Pancreas (tissue), 10 donors: Measurements from ENCODE around the gene CCNYL1. TPM values are rescaled to one million over a fixed set of nuclear protein-coding genes. Genes with fewer than 3 reads are reported as not detected.

Experiments used
- ATAC-seq, 4 donors: fragments of 200-7000 bp; cut with Tn5 transposase; one replicate each; pipeline versions ENCODE4 v1.8.0 to v1.9.1; 2020; ENCODE audit warnings: mild to moderate bottlenecking in 4 of 4, moderate library complexity in 4 of 4
- DNase-seq, 6 donors: peaks; one replicate each; pipeline ENCODE4 v3.0.0-alpha.2; 2020
- FAIRE-seq: peaks from 2 replicates; lab custom pipeline; 2012; peaks lifted over from hg19 to GRCh38; lab: Jason Lieb, UNC
- H3K27ac ChIP-seq, 4 donors: fragments of 200-600 bp; sonication (generic); 1 replicate in 3 of 4; 2 replicates in 1 of 4; pipeline versions ENCODE4 v1.5.0 to v1.8.0; 2020
- H3K27me3 ChIP-seq, 4 donors: fragments of 200-600 bp; one replicate each; pipeline ENCODE4 v1.8.0; 2021
- H3K36me3 ChIP-seq, 3 donors: fragments of 200-600 bp; sonication (generic) in 1 of 3; one replicate each; pipeline versions ENCODE4 v1.5.0 to v1.8.0; 2020 to 2021
- H3K4me1 ChIP-seq, 3 donors: fragments of 200-600 bp; one replicate each; pipeline ENCODE4 v1.8.0; 2021
- H3K4me3 ChIP-seq, 4 donors: fragments of 200-600 bp; sonication (generic) in 2 of 4; one replicate each; pipeline versions ENCODE4 v1.5.0 to v1.8.0; 2020 to 2021
- H3K9me3 ChIP-seq, 4 donors: fragments of 200-600 bp; one replicate each; pipeline ENCODE4 v1.8.0; 2021
- WGBS, 2 donors: extraction: QIAGEN DNeasy Blood & Tissue Kit; methylation state at CpG; one replicate each; pipeline ENCODE4 v1.1.7; 2013; 5-methylcytosine and 5-hydroxymethylcytosine counted together
- intact Hi-C, 3 donors: fragments of 100-400 bp; cut with DNase I; formaldehyde crosslinking; loops; one replicate each; pipeline versions ENCODE4 v1.11.1 to v1.14.2; 2022
- polyA plus RNA-seq, 2 donors: library from polyadenylated mRNA; stranded (reverse); fragments of 200-250 nt; gene quantifications; one replicate each; pipeline ENCODE4 v1.2.3, GENCODE V29; 2013
- total RNA-seq, 6 donors: library from RNA; stranded (reverse); fragmentation: NEBNext Ultra II Directional in 4 of 6; extraction: Animal tissue kit (Norgen Biotek cat#: 25700) in 4 of 6; gene quantifications; one replicate each; pipeline versions ENCODE4 v1.2.1 to v1.2.4, GENCODE V29; 2021 to 2023
- TF ChIP-seq, protein P1 (sequence below), 4 donors: fragments of 200-600 bp; sonication (generic) in 3 of 4; IDR thresholded peaks; one replicate each; pipeline versions ENCODE4 v1.5.0 to v1.8.0; 2021; ENCODE audit warnings: antibody characterized with exemption in 4 of 4
- donor health status: healthy with polysubstance abuse.
- donor health status: DM: no; HTN: no; CAD: no; lungs with moderate emphysema.
- donor health status: DM: no; HTN: no; CAD: no.
- donor health status: control.
- donor health status: control.
- donor health status: Bipolar disorder and iron deficiency.
- donor health status: DM: yes; HTN: yes; CAD: no.
- donor health status: DM: no; HTN: no; CAD: no.
- donor health status: DM: no; HTN: no; CAD: no.
- donor health status: DM: yes; HTN: yes; CAD: no.

The CCNYL1 gene
- total and polyA plus RNA-seq, 8 donors, result 5.2 to 12.4 (median 10.7) TPM

DNA sequence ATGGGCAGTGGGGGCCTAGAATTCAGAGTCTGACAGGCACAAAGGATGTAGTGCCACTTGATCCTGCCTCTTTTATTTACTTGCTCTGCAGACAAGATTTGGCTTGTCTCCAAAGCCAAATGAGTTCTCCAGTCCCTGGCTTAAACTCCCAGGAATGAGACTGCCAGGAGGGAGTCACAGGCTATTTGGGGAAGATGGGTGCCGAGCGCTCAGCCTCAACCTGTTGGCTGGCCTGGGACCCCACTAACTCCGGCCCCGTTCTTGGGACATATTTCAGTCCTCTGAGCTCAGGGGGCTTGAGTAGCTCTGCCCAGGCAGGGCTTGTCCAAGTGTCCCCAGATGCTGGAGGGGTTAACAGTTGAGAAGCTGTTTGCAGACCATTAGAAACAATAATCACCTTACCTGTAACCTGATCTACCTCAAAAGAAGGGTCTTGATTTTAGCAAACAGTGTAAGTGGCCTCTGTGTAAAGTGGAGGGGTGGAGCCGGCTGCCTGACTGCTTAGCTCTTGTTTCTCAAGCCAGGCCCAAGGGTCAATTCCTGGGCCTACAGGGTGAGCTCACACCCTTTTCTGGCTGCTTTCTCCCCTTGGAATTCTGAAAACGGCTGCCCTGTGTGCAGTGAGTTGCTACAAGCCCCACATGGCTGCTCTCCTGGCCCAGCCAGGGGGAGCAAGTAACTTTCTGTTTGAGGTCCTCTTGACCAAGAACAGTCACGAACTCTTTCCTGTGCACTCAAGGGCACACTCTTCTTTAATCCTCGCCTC is 85.3 kb downstream of the CCNYL1 start:
- Histone ChIP-seq H3K4me3 (no peak overlapping the region), H3K36me3 (no peaks in the 10 kb centered on the region), H3K9me3 (no peaks in the 10 kb centered on the region), H3K27me3 (no peaks in the 10 kb centered on the region), H3K27ac (no peak overlapping the region), H3K4me1 (peaks cover 0 to 13% (median 0%) of the 10 kb centered on the region in 3 donors)
- TF ChIP-seq, protein P1, sequence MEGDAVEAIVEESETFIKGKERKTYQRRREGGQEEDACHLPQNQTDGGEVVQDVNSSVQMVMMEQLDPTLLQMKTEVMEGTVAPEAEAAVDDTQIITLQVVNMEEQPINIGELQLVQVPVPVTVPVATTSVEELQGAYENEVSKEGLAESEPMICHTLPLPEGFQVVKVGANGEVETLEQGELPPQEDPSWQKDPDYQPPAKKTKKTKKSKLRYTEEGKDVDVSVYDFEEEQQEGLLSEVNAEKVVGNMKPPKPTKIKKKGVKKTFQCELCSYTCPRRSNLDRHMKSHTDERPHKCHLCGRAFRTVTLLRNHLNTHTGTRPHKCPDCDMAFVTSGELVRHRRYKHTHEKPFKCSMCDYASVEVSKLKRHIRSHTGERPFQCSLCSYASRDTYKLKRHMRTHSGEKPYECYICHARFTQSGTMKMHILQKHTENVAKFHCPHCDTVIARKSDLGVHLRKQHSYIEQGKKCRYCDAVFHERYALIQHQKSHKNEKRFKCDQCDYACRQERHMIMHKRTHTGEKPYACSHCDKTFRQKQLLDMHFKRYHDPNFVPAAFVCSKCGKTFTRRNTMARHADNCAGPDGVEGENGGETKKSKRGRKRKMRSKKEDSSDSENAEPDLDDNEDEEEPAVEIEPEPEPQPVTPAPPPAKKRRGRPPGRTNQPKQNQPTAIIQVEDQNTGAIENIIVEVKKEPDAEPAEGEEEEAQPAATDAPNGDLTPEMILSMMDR (IDR thresholded peaks at IDR 0.05), result no peak
- ATAC-seq (peak in 1 of 4 donors; percentile 49), DNase-seq (no peak), FAIRE-seq (no peak)
- intact Hi-C loops, result no loop called here
- 66 to 69% methylated on average over 8 of the region's 8 CpGs for WGBS, 2 donors

DNA sequence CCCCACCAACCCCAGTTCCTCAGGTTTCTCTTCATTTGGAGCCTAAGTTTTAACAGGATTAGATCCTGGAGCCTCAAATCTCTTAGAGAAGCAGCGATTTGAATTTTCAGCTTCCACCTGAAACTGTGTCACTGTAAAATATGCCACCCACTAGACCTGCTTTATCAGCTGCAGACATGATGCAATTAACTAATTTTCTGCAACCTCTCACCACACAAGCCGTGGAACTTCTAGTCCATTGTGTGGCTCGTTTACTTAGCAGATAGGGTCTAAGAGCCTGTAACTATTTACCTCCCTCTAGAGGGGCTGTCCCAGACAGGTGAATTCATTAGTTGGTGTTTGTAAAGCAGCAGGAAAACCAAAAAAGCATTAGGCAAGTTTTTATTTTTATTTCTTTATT is 89.8 kb downstream of the CCNYL1 start:
- ATAC-seq (peak in 3 of 4 donors; percentile 17 to 70 (median 21)), DNase-seq (peak in 1 of 6 donors; percentile 1), FAIRE-seq (no peak)
- WGBS, 2 donors, result 4 to 9% methylated on average over 3 of the region's 3 CpGs
- Histone ChIP-seq H3K27ac (no peak overlapping the region), H3K4me3 (no peak overlapping the region), H3K4me1 (peaks cover 0 to 7% (median 0%) of the 10 kb centered on the region in 3 donors), H3K9me3 (no peaks in the 10 kb centered on the region), H3K36me3 (no peaks in the 10 kb centered on the region), H3K27me3 (no peaks in the 10 kb centered on the region)
- TF ChIP-seq, protein P1 (IDR thresholded peaks at IDR 0.05), result no peak
- intact Hi-C loops, result no loop called here

DNA sequence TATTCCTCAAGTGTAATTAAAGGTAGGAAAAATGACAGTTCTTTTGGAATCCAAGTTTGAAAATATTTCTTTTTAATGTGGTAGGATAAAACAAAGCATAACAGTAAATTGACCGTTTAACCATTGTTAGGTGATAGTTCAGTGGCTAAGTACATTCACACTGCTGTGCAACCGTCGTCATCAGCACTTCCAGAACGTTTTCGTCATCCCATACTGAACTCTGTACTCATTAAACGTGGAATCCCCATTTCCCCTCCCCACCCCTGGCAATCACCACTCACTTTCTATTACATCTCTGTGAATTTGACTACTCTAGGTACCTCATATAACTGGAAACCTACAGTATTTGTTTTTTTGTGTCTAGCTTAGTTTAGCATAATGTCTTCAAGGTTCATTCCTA is 91.2 kb downstream of the CCNYL1 start:
- 82 to 87% methylated on average over 6 of the region's 6 CpGs for WGBS, 2 donors
- intact Hi-C loops, result no loop called here
- Histone ChIP-seq H3K36me3 (no peaks in the 10 kb centered on the region), H3K27ac (no peak overlapping the region), H3K27me3 (no peaks in the 10 kb centered on the region), H3K4me3 (no peak overlapping the region), H3K4me1 (no peaks in the 10 kb centered on the region), H3K9me3 (no peaks in the 10 kb centered on the region)
- ATAC-seq (no peak), FAIRE-seq (no peak), DNase-seq (no peak)
- TF ChIP-seq, protein P1 (IDR thresholded peaks at IDR 0.05), result no peak

Other genes starting within 250 kb of the CCNYL1 start
- 10 to 100 TPM; 16.7 to 36.4 (median 21.4) TPM for gene CREB1, start 181.7 kb upstream of the CCNYL1 start, total RNA-seq
- 1 to 10 TPM; 3.2 to 6.3 TPM for gene CREB1, start 181.7 kb upstream of the CCNYL1 start, polyA plus RNA-seq
- gene METTL21A, start 86.2 kb upstream of the CCNYL1 start, total RNA-seq, result 1 to 10 TPM; 4.2 to 9.1 (median 5.2) TPM
- gene METTL21A, start 86.2 kb upstream of the CCNYL1 start, polyA plus RNA-seq, result 1 to 10 TPM; 6.0 to 8.2 TPM
- 10 to 100 TPM; 13.7 to 23.0 (median 15.7) TPM for gene FZD5, start 58.3 kb downstream of the CCNYL1 start, total RNA-seq
- gene FZD5, start 58.3 kb downstream of the CCNYL1 start, polyA plus RNA-seq, result 1 to 10 TPM; 5.3 to 7.2 TPM